ENCODE results near the gene PTCD3.

The PTCD3 gene

GRCh38 chr2:86150502-86150901 is 44.5 kb downstream of the PTCD3 start:
- no peak for DNase-seq

GRCh38 chr2:86157009-86157556 is 51.0 kb downstream of the PTCD3 start:
- no peak for DNase-seq

GRCh38 chr2:86158286-86158685 is 52.3 kb downstream of the PTCD3 start:
- DNase-seq, result no peak

- DNase-seq, result no peak
Measured at GRCh38 chr2:86160156-86160952, 54.3 kb downstream of the PTCD3 start.

- no peak for DNase-seq
Measured at GRCh38 chr2:86170449-86170848, 64.4 kb downstream of the PTCD3 start.

- DNase-seq, result no peak
Measured at GRCh38 chr2:86171295-86171694, 65.3 kb downstream of the PTCD3 start.

- DNase-seq, result no peak
Measured at GRCh38 chr2:86172610-86173009, 66.6 kb downstream of the PTCD3 start.

- no peak for DNase-seq
Measured at GRCh38 chr2:86174445-86174844, 68.4 kb downstream of the PTCD3 start.

GRCh38 chr2:86175828-86176227 is 69.8 kb downstream of the PTCD3 start:
- no peak for DNase-seq

- no peak for DNase-seq
Measured at GRCh38 chr2:86176597-86176996, 70.6 kb downstream of the PTCD3 start.

- DNase-seq, result peak in 1 of 2 donors; percentile 71
Measured at GRCh38 chr2:86185517-86186212, 79.6 kb downstream of the PTCD3 start.

GRCh38 chr2:86186431-86186830 is 80.4 kb downstream of the PTCD3 start:
- DNase-seq, result no peak

- DNase-seq, result no peak
Measured at GRCh38 chr2:86189782-86190416, 83.9 kb downstream of the PTCD3 start.

All from CD4-positive, alpha-beta T cell treated with Interferon alpha-2 for 1 hour (primary cell).